Upper lobe of right lung (tissue), 1 donor: ENCODE data around the gene ADCY2. TPM values are rescaled to one million over a fixed set of nuclear protein-coding genes. Genes with fewer than 3 reads are reported as not detected.

Experiments used
- ATAC-seq: fragments of 200-7000 bp; cut with Tn5 transposase; one replicate; pipeline ENCODE4 v1.9.1; 2020; ENCODE audit warnings: mild to moderate bottlenecking, moderate library complexity
- DNase-seq: peaks from one replicate; pipeline ENCODE4 v3.0.0-alpha.2; 2020
- H3K27ac ChIP-seq: fragments of 200-600 bp; one replicate; pipeline ENCODE4 v1.8.0; 2022
- H3K27me3 ChIP-seq: fragments of 200-600 bp; one replicate; pipeline ENCODE4 v1.8.0; 2022; ENCODE audit warnings: mild to moderate bottlenecking
- H3K36me3 ChIP-seq: fragments of 200-600 bp; one replicate; pipeline ENCODE4 v1.8.0; 2022
- H3K4me1 ChIP-seq: fragments of 200-600 bp; one replicate; pipeline ENCODE4 v1.8.0; 2022
- H3K4me3 ChIP-seq: fragments of 200-600 bp; one replicate; pipeline ENCODE4 v1.8.0; 2022; ENCODE audit warnings: mild to moderate bottlenecking
- H3K9me3 ChIP-seq: fragments of 200-600 bp; one replicate; pipeline ENCODE4 v1.8.0; 2022
- intact Hi-C: fragments of 100-400 bp; cut with DNase I; formaldehyde crosslinking; loops from one replicate; pipeline ENCODE4 v1.11.0; 2022
- total RNA-seq: library from RNA; stranded (reverse); fragmentation: NEBNext Ultra II Directional; extraction: Animal tissue kit (Norgen Biotek cat#: 25700); gene quantifications from one replicate; pipeline ENCODE4 v1.2.1, GENCODE V29; 2021
- TF ChIP-seq, protein P1 (sequence below): fragments of 200-600 bp; IDR thresholded peaks from one replicate; pipeline ENCODE4 v1.8.0; 2022; ENCODE audit warnings: antibody characterized with exemption
- donor health status: DM: no; HTN: yes; CAD: no; lungs with severe emphysema.

ADCY2 gene
- total RNA-seq, 1 donor from 2014 or later, result 0.17 TPM

- no peak for ATAC-seq
- Histone ChIP-seq H3K4me1 (no peaks in the 10 kb centered on the region), H3K4me3 (no peak overlapping the region), H3K9me3 (no peaks in the 10 kb centered on the region), H3K27ac (no peak overlapping the region), H3K36me3 (no peaks in the 10 kb centered on the region), H3K27me3 (no peaks in the 10 kb centered on the region)
- TF ChIP-seq, protein P1, sequence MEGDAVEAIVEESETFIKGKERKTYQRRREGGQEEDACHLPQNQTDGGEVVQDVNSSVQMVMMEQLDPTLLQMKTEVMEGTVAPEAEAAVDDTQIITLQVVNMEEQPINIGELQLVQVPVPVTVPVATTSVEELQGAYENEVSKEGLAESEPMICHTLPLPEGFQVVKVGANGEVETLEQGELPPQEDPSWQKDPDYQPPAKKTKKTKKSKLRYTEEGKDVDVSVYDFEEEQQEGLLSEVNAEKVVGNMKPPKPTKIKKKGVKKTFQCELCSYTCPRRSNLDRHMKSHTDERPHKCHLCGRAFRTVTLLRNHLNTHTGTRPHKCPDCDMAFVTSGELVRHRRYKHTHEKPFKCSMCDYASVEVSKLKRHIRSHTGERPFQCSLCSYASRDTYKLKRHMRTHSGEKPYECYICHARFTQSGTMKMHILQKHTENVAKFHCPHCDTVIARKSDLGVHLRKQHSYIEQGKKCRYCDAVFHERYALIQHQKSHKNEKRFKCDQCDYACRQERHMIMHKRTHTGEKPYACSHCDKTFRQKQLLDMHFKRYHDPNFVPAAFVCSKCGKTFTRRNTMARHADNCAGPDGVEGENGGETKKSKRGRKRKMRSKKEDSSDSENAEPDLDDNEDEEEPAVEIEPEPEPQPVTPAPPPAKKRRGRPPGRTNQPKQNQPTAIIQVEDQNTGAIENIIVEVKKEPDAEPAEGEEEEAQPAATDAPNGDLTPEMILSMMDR, result no peak
- DNase-seq, result no peak
- intact Hi-C loops, result no loop called here
Measured at GRCh38 chr5:7517006-7517405, 121.1 kb downstream of the ADCY2 start.

DNA sequence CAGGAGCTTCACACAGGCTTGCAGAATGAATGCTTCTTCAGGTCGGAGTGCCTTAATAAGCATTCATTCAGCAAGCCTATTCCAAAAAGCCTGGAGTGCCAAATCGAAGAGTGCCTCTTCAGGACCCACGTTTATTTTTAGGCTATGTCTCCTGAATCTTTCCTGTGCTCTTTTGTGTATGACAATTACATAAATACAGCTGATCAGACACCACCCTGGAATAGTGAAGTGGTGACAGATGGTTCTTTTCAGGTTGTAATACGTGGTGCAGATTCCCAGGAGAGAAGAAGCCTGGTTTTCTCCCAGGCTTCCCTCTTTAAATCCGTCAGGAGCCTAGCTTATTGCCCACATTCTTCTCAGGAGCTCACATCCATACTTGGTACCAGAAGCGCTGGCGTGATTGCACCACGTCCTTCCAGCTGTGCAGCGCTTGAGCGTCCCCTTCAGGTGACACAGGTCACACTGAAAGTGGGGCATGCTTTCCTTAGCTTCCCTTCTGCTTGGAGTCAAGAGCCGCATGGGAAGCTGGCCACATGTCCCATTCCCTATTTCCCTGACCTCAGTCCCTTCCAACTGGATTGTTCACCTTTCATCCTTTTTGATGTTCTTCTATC lies 123.1 kb downstream of the ADCY2 start:
- H3K36me3 ChIP-seq, result no peaks in the 10 kb centered on the region
- H3K4me1 ChIP-seq, result no peaks in the 10 kb centered on the region
- no peak overlapping the region for H3K27ac ChIP-seq
- no peak for DNase-seq
- H3K27me3 ChIP-seq, result no peaks in the 10 kb centered on the region
- H3K4me3 ChIP-seq, result no peak overlapping the region
- no peaks in the 10 kb centered on the region for H3K9me3 ChIP-seq
- intact Hi-C loops, result no loop called here
- ATAC-seq, result no peak
- TF ChIP-seq, protein P1, result no peak

DNA sequence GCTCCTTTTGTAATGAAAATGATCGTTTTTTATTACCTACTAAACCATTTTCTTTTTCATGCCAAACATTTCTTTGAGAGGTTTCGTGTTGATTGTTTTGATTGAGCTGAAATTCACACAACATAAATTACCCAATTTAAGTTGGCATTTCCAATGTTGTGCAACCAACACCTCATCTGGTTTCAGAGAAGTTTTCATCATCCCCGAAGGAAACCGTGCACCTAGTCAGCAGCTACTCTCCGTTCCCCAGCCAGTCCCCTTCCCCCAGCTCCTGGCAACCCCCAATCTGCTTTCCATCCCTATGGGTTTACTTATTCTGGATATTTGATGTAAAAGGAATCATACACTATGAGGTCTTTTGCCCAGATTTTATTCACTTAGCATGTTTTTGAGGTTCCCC lies 123.6 kb downstream of the ADCY2 start:
- TF ChIP-seq, protein P1, result no peak
- no peak overlapping the region for H3K4me3 ChIP-seq
- DNase-seq (no peak), ATAC-seq (no peak)
- H3K27ac ChIP-seq, result no peak overlapping the region
- no peaks in the 10 kb centered on the region for H3K36me3 ChIP-seq
- no peaks in the 10 kb centered on the region for H3K4me1 ChIP-seq
- H3K27me3 ChIP-seq, result no peaks in the 10 kb centered on the region
- H3K9me3 ChIP-seq, result no peaks in the 10 kb centered on the region
- intact Hi-C loops, result no loop called here

DNA sequence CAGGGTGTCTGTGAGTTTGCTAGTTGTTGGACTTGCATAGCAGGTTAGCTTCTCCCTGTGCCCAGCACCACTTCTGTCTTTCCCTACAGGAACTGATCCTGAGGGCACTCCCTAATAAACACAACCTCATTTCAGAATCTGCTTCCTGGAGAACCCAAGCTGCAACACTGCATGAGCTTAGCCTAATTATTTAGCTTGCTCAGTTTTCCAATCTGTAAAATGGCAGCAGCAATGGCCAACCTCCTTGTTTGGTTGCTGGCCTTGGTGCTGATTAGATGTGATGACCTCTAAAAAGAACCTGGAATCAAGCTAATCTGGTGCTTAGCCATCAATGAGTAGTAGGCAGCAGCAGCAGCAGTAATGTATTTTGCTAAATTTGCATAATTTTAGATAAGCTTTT lies 133.9 kb downstream of the ADCY2 start:
- ATAC-seq, result no peak
- intact Hi-C loops, result no loop called here
- peaks cover 7% of the 10 kb centered on the region for H3K27me3 ChIP-seq

GRCh38 chr5:7533941-7534340 lies 138.0 kb downstream of the ADCY2 start:
- Histone ChIP-seq H3K36me3 (no peaks in the 10 kb centered on the region), H3K4me1 (no peaks in the 10 kb centered on the region), H3K27ac (no peak overlapping the region), H3K9me3 (no peaks in the 10 kb centered on the region), H3K27me3 (no peaks in the 10 kb centered on the region), H3K4me3 (no peak overlapping the region)
- TF ChIP-seq, protein P1, result no peak
- ATAC-seq (no peak), DNase-seq (no peak)
- intact Hi-C loops, result no loop called here

More for the DNA sequence above, 133.9 kb downstream of the ADCY2 start:
- TF ChIP-seq, protein P1, result no peak
- Histone ChIP-seq H3K36me3 (no peaks in the 10 kb centered on the region), H3K4me1 (no peaks in the 10 kb centered on the region), H3K4me3 (no peak overlapping the region), H3K27ac (no peak overlapping the region), H3K9me3 (no peaks in the 10 kb centered on the region)
- DNase-seq, result no peak

DNA sequence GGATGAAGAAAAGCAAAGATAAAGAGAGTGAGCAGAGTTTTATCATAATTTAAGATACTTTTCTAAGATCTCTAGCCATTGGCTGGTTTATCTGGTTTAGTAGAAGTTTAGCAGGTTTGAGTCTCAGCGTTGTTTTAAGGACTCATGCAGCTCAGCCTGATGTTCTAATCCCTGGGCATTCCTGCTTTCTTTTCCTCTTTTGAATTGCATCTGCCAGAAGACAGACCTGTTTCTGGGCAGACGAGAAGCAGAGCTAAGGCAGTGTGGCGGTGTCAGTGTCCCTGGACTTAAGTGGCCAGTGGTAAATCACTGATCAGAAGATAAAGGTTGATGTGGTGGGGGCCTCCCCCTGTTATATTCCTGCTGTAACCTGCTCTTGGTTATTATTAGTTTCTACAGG lies 138.6 kb downstream of the ADCY2 start:
- Histone ChIP-seq H3K36me3 (no peaks in the 10 kb centered on the region), H3K9me3 (no peaks in the 10 kb centered on the region), H3K27ac (no peak overlapping the region), H3K4me3 (no peak overlapping the region), H3K4me1 (no peaks in the 10 kb centered on the region), H3K27me3 (no peaks in the 10 kb centered on the region)
- ATAC-seq (no peak), DNase-seq (no peak)
- intact Hi-C loops, result no loop called here
- TF ChIP-seq, protein P1, result no peak
